Measurements from ENCODE around the gene ZWILCH. TPM values are rescaled to one million over a fixed set of nuclear protein-coding genes. Genes with fewer than 3 reads are reported as not detected.

Gene ZWILCH
- total and polyA plus RNA-seq, 4 donors = 1.5 to 11.3 (median 2.9) TPM

- 95% methylated on average over 18 of the region's 18 CpGs for WGBS
- DNase-seq (ENCODE audit: low spot score) = no peak
- no peaks in the 10 kb centered on the region for H3K36me3 ChIP-seq (ENCODE audit: control insufficient read depth in 4 of 4, insufficient read depth in 3 of 4, low read depth in 1 of 4, low read length in 3 of 4)
Measured at GRCh38 chr15:66560856-66561525, 55.9 kb downstream of the ZWILCH start.

GRCh38 chr15:66563126-66563525, 58.0 kb downstream of the ZWILCH start:
- no peaks in the 10 kb centered on the region for H3K27me3 ChIP-seq (ENCODE audit: control insufficient read depth in 4 of 4, insufficient read depth in 4 of 4, low read length in 3 of 4)
- no peak overlapping the region for H3K9ac ChIP-seq (ENCODE audit: low read depth in 1 of 2, low read length in 2 of 2)
- no peaks in the 10 kb centered on the region for H3K9me3 ChIP-seq (ENCODE audit: control insufficient read depth in 4 of 4, low read length in 3 of 4)
- H3K4me1 ChIP-seq (ENCODE audit: control insufficient read depth in 4 of 4, insufficient read depth in 4 of 4, low read length in 3 of 4) = peaks cover 0 to 5% (median 3%) of the 10 kb centered on the region in 4 donors
- no peak overlapping the region for H3K27ac ChIP-seq (ENCODE audit: low read depth in 1 of 2, low read length in 2 of 2)
- WGBS = 95% methylated on average over 4 of the region's 4 CpGs
- DNase-seq (ENCODE audit: low spot score) = no peak
- H3K4me3 ChIP-seq (ENCODE audit: low read depth in 1 of 3, low read length in 3 of 3) = no peak overlapping the region
- no peaks in the 10 kb centered on the region for H3K36me3 ChIP-seq (ENCODE audit: control insufficient read depth in 4 of 4, insufficient read depth in 3 of 4, low read depth in 1 of 4, low read length in 3 of 4)
- no peak for TF ChIP-seq TAF1 (conservative IDR thresholded peaks at IDR 0.05)
- no peak for TF ChIP-seq CTCF (IDR thresholded peaks at IDR 0.05; ENCODE audit: low read depth, low read length, missing input control)
- TF ChIP-seq HNF4G (IDR thresholded peaks at IDR 0.05) = no peak
- TF ChIP-seq FOXA1 (IDR thresholded peaks at IDR 0.05) = no peak
- no peak for TF ChIP-seq REST (IDR thresholded peaks at IDR 0.05)
- no peak for TF ChIP-seq FOXA2 (IDR thresholded peaks at IDR 0.05)
- no peak for TF ChIP-seq HNF4A (conservative IDR thresholded peaks at IDR 0.05)

More at GRCh38 chr15:66560856-66561525, 55.9 kb downstream of the ZWILCH start:
- Histone ChIP-seq H3K4me1 (ENCODE audit: control insufficient read depth in 4 of 4, insufficient read depth in 4 of 4, low read length in 3 of 4) (peaks cover 0 to 3% (median 0%) of the 10 kb centered on the region in 4 donors), H3K9me3 (ENCODE audit: control insufficient read depth in 4 of 4, low read length in 3 of 4) (no peaks in the 10 kb centered on the region), H3K4me3 (ENCODE audit: low read depth in 1 of 3, low read length in 3 of 3) (no peak overlapping the region), H3K27me3 (ENCODE audit: control insufficient read depth in 4 of 4, insufficient read depth in 4 of 4, low read length in 3 of 4) (no peaks in the 10 kb centered on the region), H3K9ac (ENCODE audit: low read depth in 1 of 2, low read length in 2 of 2) (no peak overlapping the region), H3K27ac (ENCODE audit: low read depth in 1 of 2, low read length in 2 of 2) (no peak overlapping the region)
- TF ChIP-seq TAF1 (conservative IDR thresholded peaks at IDR 0.05) = no peak
- no peak for TF ChIP-seq SP1 (IDR thresholded peaks at IDR 0.05)
- no peak for TF ChIP-seq FOXA1 (IDR thresholded peaks at IDR 0.05)
- no peak for TF ChIP-seq ATF3 (IDR thresholded peaks at IDR 0.05)
- TF ChIP-seq REST (IDR thresholded peaks at IDR 0.05) = no peak
- TF ChIP-seq YY1 (IDR thresholded peaks at IDR 0.05) = no peak
- TF ChIP-seq ZBTB33 (IDR thresholded peaks at IDR 0.05) = no peak
- TF ChIP-seq FOXA2 (IDR thresholded peaks at IDR 0.05) = no peak
- TF ChIP-seq NR2F2 (IDR thresholded peaks at IDR 0.05) = no peak
- TF ChIP-seq MAX (IDR thresholded peaks at IDR 0.05) = no peak
- TF ChIP-seq RXRA (IDR thresholded peaks at IDR 0.05) = no peak
